Adipocyte (in vitro differentiated cells): Measurements from ENCODE around the gene TNS3.

ENCODE experiments used
- DNase-seq: peaks from one replicate; pipeline ENCODE4 v3.0.0-alpha.2; 2015; ENCODE audit warnings: low read depth
- H3K27me3 ChIP-seq: replicated peaks from 2 replicates; pipeline ENCODE4 v1.7.0; 2013; ENCODE audit warnings: mild to moderate bottlenecking, low read length, moderate library complexity; ENCODE audit not compliant: control insufficient read depth, insufficient read depth
- H3K36me3 ChIP-seq: 2 replicates; pipeline ENCODE4 v1.7.0; 2013; ENCODE audit warnings: low read length, mild to moderate bottlenecking, moderate library complexity; ENCODE audit not compliant: control insufficient read depth, insufficient read depth, severe bottlenecking
- H3K4me1 ChIP-seq: 2 replicates; pipeline ENCODE4 v1.7.0; 2013; ENCODE audit warnings: mild to moderate bottlenecking, low read length, moderate library complexity; ENCODE audit not compliant: control insufficient read depth, insufficient read depth
- H3K4me3 ChIP-seq: 2 replicates; pipeline ENCODE4 v1.7.0; 2013; ENCODE audit warnings: mild to moderate bottlenecking, low read length, moderate library complexity
- H3K9ac ChIP-seq: 2 replicates; pipeline ENCODE4 v1.7.0; 2013; ENCODE audit warnings: mild to moderate bottlenecking, low read length, moderate library complexity
- H3K9me3 ChIP-seq: 2 replicates; pipeline ENCODE4 v1.7.0; 2013; ENCODE audit warnings: mild to moderate bottlenecking, low read length, moderate library complexity; ENCODE audit not compliant: control insufficient read depth

Gene TNS3

GRCh38 chr7:47336472-47337425, 245.2 kb downstream of the TNS3 start:
- H3K9me3 ChIP-seq: no peaks in the 10 kb centered on the region
- peaks cover 16% of the 10 kb centered on the region for H3K36me3 ChIP-seq
- no peak overlapping the region for H3K4me3 ChIP-seq
- DNase-seq: no peak
- no peaks in the 10 kb centered on the region for H3K27me3 ChIP-seq
- H3K9ac ChIP-seq: no peak overlapping the region
- H3K4me1 ChIP-seq: peaks cover 26% of the 10 kb centered on the region

GRCh38 chr7:47335557-47336471, 246.1 kb downstream of the TNS3 start:
- Histone ChIP-seq H3K9me3 (no peaks in the 10 kb centered on the region), H3K36me3 (peaks cover 20% of the 10 kb centered on the region), H3K4me3 (no peak overlapping the region), H3K9ac (no peak overlapping the region), H3K27me3 (no peaks in the 10 kb centered on the region), H3K4me1 (peaks cover 26% of the 10 kb centered on the region)
- peak; percentile 49 for DNase-seq

GRCh38 chr7:47335071-47335470, 246.8 kb downstream of the TNS3 start:
- no peak overlapping the region for H3K4me3 ChIP-seq
- no peak for DNase-seq
- peaks cover 22% of the 10 kb centered on the region for H3K36me3 ChIP-seq
- no peaks in the 10 kb centered on the region for H3K27me3 ChIP-seq
- H3K9ac ChIP-seq: no peak overlapping the region
- no peaks in the 10 kb centered on the region for H3K9me3 ChIP-seq
- peaks cover 26% of the 10 kb centered on the region for H3K4me1 ChIP-seq

DNA sequence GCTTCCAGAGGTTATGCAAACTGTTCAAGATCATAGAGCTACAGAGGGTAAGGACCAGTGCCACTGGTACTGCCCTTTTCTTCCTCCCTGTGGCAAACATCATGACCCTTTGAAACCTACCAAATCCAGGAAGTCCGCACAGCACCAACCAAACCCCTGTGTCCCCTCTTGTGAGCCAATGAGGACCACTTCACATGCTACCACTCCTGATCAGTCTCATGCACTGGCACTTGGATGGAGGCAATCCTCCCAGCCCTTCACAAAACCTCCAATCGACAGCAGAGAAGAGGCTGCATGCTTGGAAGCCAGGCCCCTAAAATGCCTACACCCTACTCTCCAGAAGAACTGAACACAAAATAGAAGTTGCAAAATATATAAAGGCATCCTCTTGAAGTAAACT, 248.0 kb downstream of the TNS3 start:
- H3K4me3 ChIP-seq: no peak overlapping the region
- no peak for DNase-seq
- H3K9me3 ChIP-seq: no peaks in the 10 kb centered on the region
- no peaks in the 10 kb centered on the region for H3K27me3 ChIP-seq
- peaks cover 30% of the 10 kb centered on the region for H3K36me3 ChIP-seq
- no peak overlapping the region for H3K9ac ChIP-seq
- H3K4me1 ChIP-seq: peaks cover 29% of the 10 kb centered on the region

DNA sequence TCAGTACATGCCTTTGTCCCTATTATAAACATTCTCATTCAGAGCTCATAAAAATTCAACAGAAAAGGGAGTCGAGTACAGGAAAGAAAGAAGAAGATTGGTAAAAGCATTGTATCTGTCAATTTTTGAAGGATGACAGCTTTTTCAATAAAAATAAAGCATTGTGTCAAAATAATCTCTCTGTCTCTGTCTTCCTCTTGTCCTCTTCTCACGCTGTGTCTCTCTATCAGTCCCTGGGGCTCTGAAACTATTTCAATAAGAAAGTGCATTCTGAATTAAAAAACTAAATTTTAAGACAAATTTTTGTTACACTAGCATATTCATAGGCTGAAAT, 248.4 kb downstream of the TNS3 start:
- peaks cover 30% of the 10 kb centered on the region for H3K36me3 ChIP-seq
- H3K4me1 ChIP-seq: peaks cover 34% of the 10 kb centered on the region
- no peak overlapping the region for H3K4me3 ChIP-seq
- H3K27me3 ChIP-seq: no peaks in the 10 kb centered on the region
- H3K9me3 ChIP-seq: no peaks in the 10 kb centered on the region
- no peak overlapping the region for H3K9ac ChIP-seq
- no peak for DNase-seq

GRCh38 chr7:47332681-47333553, 249.0 kb downstream of the TNS3 start:
- peak; percentile 29 for DNase-seq
- Histone ChIP-seq H3K27me3 (no peaks in the 10 kb centered on the region), H3K9ac (no peak overlapping the region), H3K9me3 (no peaks in the 10 kb centered on the region), H3K36me3 (peaks cover 30% of the 10 kb centered on the region), H3K4me1 (peaks cover 33% of the 10 kb centered on the region), H3K4me3 (no peak overlapping the region)

GRCh38 chr7:47332213-47332612, 249.7 kb downstream of the TNS3 start:
- Histone ChIP-seq H3K36me3 (peaks cover 25% of the 10 kb centered on the region), H3K4me3 (no peak overlapping the region), H3K4me1 (peaks cover 35% of the 10 kb centered on the region), H3K27me3 (no peaks in the 10 kb centered on the region), H3K9ac (no peak overlapping the region), H3K9me3 (no peaks in the 10 kb centered on the region)
- no peak for DNase-seq

GRCh38 chr7:47331179-47331565, 250.7 kb downstream of the TNS3 start:
- Histone ChIP-seq H3K4me3 (no peak overlapping the region), H3K9me3 (no peaks in the 10 kb centered on the region), H3K36me3 (peaks cover 25% of the 10 kb centered on the region), H3K27me3 (no peaks in the 10 kb centered on the region), H3K4me1 (peaks cover 37% of the 10 kb centered on the region), H3K9ac (no peak overlapping the region)
- no peak for DNase-seq

- H3K4me1 ChIP-seq: peaks cover 37% of the 10 kb centered on the region
- no peak for DNase-seq
Observed at GRCh38 chr7:47330561-47331178, 251.2 kb downstream of the TNS3 start.

GRCh38 chr7:47330026-47330425, 251.9 kb downstream of the TNS3 start:
- H3K27me3 ChIP-seq: no peaks in the 10 kb centered on the region
- no peak overlapping the region for H3K9ac ChIP-seq
- H3K4me1 ChIP-seq: peaks cover 35% of the 10 kb centered on the region
- H3K9me3 ChIP-seq: no peaks in the 10 kb centered on the region
- H3K4me3 ChIP-seq: no peak overlapping the region
- no peak for DNase-seq
- H3K36me3 ChIP-seq: peaks cover 24% of the 10 kb centered on the region

More at GRCh38 chr7:47330561-47331178, 251.2 kb downstream of the TNS3 start:
- Histone ChIP-seq H3K9me3 (no peaks in the 10 kb centered on the region), H3K4me3 (no peak overlapping the region), H3K27me3 (no peaks in the 10 kb centered on the region), H3K9ac (no peak overlapping the region), H3K36me3 (peaks cover 25% of the 10 kb centered on the region)
